C4-2B (cell line): Measurements from ENCODE around the gene CHRDL2.
A peak's percentile ranks its signal among the peaks of the same experiment; 100 is the strongest.
"Not testable (repeated sequence)": the region's sequence is repeated elsewhere in the genome, so short reads cannot be mapped to it uniquely, and the experiment has no call there.

Source experiments
- H3K27ac ChIP-seq: fragments of 450-650 bp; 2 replicates; pipeline ENCODE4 v1.5.1; 2017
- CTCF ChIP-seq: fragments of 450-650 bp; conservative IDR thresholded peaks from 2 replicates; pipeline ENCODE4 v1.5.1; 2017; ENCODE audit warnings: mild to moderate bottlenecking
- ZFX ChIP-seq: fragments of 450-650 bp; IDR thresholded peaks from 2 replicates; pipeline ENCODE4 v1.6.1; 2017

CHRDL2 gene

GRCh38 chr11:74754507-74755252 lies 23.5 kb upstream of the CHRDL2 start:
- TF ChIP-seq CTCF (no peak), ZFX (no peak)
- H3K27ac ChIP-seq, result no peak overlapping the region

GRCh38 chr11:74751303-74751702 lies 20.1 kb upstream of the CHRDL2 start:
- H3K27ac ChIP-seq, result no peak overlapping the region
- TF ChIP-seq ZFX, result no peak
- no peak for TF ChIP-seq CTCF

GRCh38 chr11:74750598-74750997 lies 19.4 kb upstream of the CHRDL2 start:
- not testable (repeated sequence) for H3K27ac ChIP-seq

GRCh38 chr11:74749965-74750296 lies 18.7 kb upstream of the CHRDL2 start:
- H3K27ac ChIP-seq, result peak overlapping the region; percentile 85
- TF ChIP-seq CTCF (no peak), ZFX (no peak)

GRCh38 chr11:74749127-74749964 lies 18.1 kb upstream of the CHRDL2 start:
- no peak for TF ChIP-seq CTCF
- TF ChIP-seq ZFX, result peak; percentile 99
- peak overlapping the region; percentile 85 for H3K27ac ChIP-seq

- H3K27ac ChIP-seq, result peak within 1 kb of the TSS; percentile 85
- TF ChIP-seq ZFX (no peak), CTCF (no peak)
These were observed 17.2 kb upstream of the CHRDL2 start, which contains the start of gene RNF169 for GRCh38 chr11:74748211-74749126. Gene RNF169, plus strand, starts transcription at chr11:74748849. Its CDS starts 32 bp downstream, at chr11:74748881.

GRCh38 chr11:74746868-74747267 lies 15.6 kb upstream of the CHRDL2 start:
- no peak for TF ChIP-seq ZFX
- no peak for TF ChIP-seq CTCF
- no peak overlapping the region for H3K27ac ChIP-seq
